LoVo (cell line): ENCODE data around the gene SLC13A3.

Source experiments
- DNase-seq: peaks from one replicate; pipeline ENCODE4 v3.0.0-alpha.2; 2016; ENCODE audit warnings: low spot score

The SLC13A3 gene

DNA sequence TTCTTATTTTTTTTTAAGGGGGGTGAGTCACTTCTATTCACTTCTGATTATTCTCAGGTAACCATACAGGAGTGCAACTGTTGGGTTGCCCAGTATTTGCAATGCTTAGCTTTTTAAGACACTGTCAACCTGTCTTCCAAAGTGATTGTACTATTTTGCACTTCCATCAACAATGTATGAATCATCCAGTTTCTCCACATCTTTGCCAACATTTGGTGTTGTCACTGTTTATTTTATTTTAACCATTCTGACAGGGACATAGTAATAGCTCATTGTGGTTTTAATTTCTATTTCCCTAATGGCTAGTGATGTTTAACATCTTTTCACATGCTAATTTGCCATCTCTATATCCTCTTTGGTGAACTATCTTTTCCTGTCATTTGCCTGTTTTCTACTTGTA lies 1.4 kb upstream of the SLC13A3 start:
- DNase-seq = no peak

DNA sequence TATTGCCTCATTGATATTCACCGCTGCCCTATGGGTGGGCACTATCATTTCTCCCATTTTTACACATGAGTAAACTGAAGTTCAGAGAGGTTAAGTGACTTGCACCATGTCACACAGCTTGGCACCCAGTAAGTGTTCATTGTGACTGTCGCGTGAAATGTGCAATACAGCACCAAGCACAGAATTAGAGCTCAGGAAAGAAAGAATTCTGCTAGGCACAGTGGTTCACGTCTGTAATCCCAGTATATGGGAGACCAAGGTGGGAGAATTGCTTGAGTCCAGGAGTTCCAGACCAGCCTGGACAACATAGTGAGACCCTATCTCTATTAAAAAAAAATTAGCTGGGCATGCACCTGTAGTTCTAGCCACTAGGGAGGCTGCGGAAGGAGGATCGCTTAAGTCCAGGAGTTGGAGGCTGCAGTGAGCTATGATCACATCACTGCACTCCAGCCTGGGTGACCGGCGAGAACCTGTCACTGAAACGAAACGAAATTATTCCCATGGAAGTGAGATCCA lies 626 bp downstream of the SLC13A3 start:
- DNase-seq = no peak

DNA sequence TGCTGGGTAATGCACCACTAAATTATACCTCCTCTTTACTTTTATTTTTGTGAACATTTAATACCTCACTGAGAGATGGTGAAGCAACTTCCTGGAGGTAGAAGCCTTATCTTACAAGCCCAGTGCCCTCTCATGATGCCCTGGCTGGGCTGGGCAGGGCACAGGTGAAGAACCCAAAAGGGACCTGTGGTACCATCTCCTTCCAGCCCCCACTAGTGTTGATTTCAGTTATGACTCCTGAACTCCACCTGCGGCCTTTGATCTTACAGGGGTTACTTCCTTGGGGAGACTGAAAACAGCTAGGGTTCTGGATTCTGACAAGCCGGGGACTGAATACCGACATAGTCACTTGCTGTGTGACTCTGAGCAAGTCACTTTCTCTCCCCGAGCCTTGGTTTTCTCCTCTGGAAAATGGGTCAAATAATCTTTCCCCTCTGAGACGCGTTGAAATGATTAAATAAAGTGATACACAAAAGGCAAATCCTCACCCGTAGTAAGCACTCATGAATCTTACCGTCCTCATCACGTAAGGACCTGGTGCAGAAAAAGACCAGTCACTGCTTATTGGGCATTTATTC lies 1.2 kb downstream of the SLC13A3 start:
- DNase-seq = no peak

DNA sequence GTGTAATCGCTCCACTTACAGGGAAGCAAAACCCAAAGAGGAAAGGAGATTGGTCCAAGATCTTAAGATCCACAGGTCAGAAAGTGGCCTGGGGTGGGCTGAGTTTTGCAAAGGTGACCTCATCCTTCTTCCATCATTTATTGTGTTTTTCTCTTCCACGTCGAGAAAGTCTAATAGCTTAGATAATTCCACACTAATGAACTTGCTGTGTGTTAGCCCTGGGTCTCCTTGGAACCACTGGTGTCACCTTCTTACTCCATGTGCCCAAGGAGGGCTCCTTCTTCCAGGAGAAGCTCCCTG lies 1.7 kb downstream of the SLC13A3 start:
- DNase-seq = no peak

DNA sequence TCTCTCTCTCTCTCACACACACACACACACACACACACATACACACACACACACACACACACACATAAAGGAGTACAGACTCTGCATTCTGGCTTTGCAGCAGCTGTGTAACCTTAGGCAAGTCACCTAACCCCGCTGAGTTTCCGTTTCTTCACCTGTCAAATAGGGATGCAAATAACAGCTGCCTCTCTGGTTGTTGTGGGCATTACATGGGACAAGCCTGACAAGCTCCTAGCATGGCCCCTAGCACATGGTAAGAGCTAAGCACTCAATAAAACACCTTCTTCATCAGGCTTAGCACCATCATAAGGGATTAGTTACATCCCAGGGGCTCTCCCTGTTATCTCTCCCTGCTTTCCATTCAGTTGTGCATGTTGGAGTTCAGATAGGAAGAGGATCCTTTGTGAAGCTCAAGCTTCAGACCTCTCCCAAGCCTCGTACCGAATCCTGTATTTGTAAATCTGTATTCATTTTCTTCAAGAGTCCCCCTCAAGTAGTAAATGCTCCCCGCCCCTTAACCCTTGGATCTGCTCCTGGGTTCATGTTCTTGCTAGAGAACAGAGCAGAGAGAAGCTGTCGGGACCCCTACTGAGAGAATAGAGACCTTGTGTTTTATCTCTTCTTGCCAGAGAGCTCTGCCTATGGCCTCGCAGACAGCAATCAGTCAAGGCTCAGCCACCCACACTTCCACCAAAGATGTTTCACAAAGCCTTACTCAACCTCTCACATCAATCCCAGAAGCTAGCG lies 2.2 kb downstream of the SLC13A3 start:
- no peak for DNase-seq

DNA sequence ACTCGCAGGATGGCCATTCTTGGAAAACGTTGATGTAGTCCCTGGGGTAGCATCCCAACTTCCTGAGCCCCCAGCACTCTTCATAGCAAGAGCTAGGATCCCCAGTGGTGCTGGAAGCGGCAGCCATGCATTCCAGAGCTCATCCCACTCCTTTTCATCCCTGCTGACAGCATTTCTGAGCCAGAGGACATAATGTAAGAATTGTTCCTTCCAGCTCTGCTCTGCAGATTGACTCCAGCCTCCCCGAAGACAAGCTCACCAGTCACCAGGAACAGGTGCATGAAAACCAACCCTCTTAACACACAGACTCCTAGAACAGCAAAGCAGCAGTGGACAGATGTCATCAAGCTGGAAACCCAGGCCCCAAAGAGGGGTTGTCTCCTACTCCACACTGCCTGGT lies 3.8 kb downstream of the SLC13A3 start:
- DNase-seq = no peak

DNA sequence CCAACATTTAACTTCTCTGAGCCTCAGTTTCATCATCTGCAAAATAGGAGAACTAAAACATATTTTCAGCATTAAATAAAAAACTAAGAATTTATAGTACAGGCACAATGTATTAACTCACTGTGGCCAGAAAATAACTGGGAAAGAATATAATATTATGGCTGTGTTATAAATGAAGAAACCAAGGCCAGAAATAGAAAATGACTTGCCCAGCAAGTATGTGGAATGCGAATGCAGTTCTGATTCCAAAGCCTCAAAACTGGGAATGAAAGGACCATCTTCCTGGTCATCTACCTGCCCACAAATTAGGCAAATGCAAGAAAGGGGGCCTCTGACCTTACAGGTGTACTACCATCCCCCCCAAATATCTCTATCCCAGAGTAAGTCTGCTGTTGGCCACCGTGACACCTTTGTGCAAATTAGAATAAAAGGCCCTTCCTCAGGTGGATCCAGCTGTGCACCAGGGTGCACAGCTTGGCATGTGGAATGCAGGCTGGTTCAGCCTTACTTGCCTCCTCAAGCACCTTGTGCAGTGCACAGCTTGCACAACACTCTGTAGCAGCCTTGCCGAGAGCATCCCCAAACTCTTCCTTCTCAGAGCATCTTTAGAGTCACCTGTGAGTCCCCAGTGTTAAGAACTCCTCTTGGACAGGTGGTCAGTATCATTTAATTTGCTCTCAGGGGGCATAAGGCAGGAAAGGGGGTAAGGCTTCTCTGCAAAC lies 4.4 kb downstream of the SLC13A3 start:
- DNase-seq = no peak

DNA sequence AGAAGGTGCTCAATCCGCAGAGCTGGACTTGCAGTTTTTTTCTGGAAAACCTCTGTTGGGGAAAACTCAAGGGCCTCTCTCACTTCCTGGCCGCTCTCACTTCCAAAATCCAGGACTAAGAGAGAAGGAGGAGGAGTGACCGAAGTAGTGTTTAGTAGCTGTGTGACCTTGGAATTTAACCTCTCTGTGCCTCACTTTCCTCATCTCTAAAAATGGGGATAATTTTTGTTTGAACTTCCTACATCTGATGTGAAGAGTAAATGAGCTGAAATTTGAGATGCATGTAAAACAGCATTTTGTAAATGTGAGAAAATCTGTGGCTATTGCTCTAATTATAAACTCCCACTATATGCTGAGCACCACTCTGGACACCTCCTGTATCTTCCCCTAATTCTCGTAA lies 5.1 kb downstream of the SLC13A3 start:
- DNase-seq = no peak

DNA sequence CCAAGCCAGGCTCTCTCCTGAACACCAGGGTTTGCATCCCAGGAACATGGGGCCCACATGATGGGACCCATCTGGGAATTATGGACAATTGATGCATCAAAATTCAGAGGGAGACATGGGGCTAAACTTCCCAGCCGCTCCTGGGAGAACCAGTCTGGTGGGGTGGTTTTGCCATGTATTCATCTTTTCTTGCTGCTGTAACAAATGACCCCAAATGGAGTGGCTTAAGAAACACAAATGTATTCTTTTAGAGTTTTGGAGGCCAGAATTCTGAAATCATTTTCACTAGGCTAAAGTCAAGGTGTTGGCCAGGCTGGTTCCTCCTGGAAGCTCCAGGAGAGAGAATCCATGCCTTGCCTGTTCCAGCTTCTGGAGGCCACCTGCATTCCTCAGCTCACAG lies 6.5 kb downstream of the SLC13A3 start:
- DNase-seq = no peak

DNA sequence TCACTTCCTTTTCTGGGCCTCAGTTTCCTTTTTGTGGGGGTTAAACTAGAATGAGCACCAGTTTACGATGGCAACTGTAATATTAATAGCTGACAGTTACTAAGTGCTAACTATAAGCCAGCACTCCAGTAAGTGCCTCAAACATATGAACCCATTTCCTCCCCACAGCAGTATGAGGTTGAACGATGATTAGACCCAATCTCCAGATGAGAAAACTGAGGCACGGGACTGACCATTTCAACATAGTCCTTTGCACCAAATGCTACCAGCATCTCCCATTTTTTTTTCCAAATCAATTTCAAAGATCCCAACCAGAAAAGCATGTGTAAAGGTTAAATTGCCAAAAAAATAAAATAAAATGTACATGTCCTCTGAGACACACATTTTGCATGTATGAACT lies 7.1 kb downstream of the SLC13A3 start:
- DNase-seq = no peak

DNA sequence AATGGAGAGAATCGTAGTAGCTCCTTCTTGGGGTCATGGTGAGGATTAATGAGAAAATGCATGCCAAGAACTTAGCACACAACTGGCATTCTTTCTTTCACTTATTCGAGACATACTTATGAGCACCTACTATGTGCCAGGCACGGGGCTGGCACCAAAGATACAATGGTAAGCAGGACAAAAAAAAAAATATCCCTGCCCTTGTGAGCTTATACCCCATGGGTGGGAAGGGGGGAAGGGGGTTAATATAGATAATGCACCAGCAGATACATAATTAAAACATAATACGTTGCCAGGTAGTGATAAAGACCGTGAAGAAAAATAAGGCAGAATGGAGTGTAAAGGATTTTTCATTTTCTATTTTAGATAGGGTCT lies 8.3 kb downstream of the SLC13A3 start:
- no peak for DNase-seq

DNA sequence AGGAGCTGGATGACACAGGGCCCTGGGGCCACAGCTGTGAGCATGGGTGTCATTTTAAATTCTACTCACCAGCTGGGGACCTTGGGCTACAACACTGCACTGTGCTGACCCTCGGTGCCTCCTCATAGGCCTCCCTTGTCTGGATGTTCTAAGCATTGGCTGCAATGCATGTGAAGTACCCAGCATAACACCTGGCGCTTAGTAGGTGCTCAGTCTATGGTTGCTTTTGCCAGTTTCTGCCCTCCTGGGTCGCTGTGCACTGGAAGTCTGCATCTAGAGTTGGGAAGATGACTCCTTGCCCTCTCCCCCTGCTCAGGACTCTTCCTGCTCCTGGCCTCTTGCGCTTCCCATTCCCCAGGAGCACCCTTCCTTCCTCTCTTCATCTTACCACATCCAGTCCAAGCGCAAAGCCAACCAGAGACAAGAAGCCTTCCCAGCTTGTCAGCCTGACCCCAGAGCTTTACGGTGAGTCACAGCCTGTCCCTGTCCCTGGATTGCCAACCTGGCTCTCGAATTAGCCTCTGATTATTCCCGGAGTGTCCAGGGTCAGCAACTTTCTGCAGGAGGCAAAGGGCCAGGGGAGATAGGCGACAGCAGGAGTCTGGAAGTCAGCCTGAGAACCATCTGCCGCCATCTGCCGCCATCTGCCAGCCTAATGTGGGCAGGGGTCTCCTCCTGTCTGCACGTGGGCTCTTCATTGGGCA lies 8.8 kb downstream of the SLC13A3 start:
- no peak for DNase-seq

DNA sequence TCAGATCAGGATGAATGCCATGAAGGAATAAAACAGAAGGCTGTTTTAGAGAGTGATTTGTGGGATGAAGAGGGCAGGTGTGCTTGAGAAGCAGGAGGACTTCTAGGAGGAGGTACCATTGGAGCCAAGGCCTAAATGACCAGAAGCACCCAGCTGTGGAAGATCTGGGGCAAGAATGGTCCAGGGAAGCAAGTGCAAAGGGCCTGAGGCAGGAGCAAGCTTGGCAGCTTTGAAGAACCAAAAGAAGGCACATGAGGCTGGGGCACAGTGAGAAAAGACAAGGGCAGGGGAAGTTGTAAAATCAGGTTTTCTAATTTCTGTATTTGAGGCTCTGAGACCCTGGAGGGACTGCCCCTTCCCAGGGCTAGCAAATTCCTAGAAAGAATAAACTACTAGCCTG lies 9.8 kb downstream of the SLC13A3 start:
- DNase-seq = no peak

DNA sequence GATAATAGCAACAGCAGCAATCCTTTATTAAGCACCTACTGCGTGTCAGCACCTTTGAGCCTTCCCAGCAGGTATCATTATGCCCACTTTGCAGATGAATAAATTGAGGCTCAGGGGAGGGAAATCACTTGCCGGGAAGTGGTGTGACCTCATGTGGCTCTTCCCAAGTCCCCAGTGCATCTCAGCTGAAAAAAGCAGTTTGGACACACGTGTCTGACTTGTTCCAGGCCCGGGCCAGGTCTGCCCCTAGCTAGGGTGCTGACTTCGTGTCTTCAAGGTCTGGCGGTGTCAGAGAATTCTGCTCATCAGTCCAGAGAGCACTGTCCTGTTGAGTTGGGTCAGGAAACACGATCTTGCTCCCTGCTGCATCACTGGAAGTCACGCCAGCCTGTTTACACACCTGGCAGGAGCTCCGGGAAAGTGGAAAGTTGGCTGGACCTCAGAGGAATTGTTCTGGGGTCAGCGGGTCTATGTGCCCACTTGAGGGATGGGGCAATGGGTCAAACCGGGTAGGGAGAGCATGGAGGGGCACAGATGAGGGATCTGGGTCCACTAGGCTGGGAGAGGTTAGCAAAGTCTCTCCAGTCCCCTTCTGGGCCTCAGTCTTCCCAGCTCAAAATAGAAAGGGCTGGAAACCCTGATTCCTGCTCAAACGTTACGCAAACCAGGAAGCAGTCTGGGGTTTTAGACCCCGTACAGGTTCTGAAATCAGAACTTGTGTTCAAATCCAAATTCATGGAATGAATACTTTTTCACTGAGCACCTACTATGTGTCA lies 10.5 kb downstream of the SLC13A3 start:
- no peak for DNase-seq

DNA sequence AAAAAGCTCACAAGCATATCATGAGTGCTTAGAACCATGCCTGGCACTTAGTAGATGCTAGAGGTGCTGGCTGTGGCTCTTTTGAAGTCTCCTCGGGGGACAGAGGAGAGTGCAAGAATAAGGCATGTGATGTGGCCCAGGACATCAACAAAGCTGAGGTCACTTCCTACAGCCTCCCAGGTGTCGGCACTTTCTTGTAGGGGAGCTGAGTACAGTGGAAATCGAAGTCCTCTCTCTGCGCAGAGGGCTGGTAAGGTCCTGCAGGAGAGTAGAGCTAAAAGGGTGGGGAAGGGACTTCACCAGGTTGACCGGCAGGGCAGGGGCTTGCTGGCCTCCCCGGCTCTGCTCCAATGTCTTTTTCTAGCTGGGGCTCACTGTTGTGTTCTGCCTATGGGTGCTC lies 11.2 kb downstream of the SLC13A3 start:
- DNase-seq = no peak

DNA sequence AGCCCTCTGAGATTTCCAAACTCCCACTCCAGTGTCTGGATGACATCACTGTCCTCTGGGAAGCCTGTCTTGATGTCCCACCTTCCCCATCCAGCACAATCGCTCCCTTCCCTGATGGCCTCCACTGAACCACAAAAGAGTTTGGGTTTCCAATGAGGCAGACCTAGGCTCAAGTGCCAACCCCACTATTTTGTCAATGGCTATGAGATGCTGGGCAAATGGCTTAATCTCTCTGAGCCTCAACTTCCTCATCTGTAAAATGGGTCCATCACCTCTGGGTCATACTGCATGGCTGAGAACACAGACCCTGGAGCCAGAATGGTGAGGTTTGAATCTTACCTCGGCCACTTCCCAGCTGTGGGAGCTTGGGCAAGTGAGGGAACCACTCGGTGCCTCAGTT lies 11.7 kb downstream of the SLC13A3 start:
- no peak for DNase-seq

DNA sequence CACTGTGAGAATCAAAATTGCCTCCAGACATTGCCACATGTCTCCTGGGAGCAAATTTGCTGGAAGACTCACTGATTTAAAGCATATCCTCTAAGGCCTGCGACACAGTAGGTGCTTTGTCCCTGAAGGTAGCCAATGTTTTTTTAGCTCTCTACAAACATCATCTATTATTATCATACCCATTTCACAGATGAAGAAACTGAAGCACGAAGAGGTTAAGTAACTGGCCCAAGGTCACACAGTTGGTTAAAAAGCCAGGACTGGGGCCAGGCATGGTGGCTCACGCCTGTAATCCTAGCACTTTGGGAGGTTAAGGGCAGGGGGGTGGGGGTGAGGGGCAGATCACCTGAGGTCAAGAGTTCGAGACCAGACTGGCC lies 12.4 kb downstream of the SLC13A3 start:
- no peak for DNase-seq

DNA sequence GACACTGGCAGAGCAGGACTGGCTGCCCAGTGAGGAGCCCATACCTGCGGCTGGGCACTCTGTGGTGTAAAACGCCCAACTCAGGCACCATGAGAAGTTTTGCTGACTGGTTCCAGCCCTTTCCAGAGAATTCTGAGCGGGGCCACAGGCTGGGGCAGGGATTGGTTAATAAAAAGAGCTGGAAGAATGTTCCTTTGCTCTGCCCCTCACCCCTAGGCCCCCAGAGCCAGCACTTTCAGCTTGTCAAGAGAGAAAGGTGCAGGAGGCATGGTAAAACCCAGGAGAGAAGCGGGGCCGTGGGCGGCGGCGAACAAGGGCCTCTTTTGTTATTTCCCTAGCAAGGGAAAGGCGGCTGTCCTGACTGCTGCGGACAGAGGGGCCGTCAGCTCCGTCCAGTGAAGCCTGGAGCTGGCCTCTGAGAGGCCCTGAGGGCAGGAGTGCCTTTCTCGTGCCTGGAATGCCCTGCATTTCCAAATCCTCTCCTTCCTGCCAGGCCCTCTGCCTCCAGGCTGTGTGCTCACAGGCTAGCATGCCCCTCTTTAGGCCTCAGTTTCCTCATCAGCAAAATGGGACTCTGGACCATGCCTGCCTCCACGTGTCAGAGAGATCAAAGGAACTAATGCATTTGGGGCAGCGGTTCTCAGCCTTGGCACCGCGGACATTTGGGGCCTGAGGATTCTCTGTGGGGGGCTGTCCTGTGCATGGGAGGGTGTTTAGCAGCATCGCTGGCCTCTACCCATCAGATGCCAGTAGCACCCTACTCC lies 12.9 kb downstream of the SLC13A3 start:
- no peak for DNase-seq

DNA sequence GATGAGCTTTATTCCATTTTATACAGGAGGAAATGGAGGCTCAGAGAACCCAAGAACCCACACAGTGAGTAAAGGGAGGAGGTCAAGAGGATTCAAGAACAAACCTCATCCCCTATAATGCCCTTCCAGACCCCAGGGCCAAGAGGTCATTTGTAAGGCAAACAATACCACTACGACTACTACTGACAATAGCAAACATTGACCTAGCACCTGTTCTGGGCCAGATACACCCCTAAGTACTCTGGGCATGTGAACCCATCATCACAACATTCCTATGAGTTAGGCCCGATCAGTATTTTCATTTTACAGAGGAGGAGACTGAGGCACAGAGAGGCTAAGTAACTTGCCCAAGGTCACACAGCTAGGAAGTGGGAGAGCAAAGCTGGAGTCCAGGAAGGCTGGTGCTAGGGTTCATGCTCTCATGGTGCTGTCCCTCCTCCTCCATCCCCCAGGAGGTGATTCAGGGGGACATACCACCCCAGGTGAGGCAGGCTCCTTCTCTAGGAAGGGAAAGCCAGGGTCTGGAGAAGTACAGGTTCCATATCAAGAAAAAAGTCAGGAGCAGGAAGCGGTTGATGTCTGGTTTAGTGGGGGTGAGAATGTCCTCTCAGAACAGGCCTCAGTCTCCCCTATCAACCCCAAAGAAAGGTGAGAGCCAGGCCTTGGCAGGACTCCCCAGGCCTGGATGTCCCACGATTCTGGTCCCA lies 13.7 kb downstream of the SLC13A3 start:
- no peak for DNase-seq

DNA sequence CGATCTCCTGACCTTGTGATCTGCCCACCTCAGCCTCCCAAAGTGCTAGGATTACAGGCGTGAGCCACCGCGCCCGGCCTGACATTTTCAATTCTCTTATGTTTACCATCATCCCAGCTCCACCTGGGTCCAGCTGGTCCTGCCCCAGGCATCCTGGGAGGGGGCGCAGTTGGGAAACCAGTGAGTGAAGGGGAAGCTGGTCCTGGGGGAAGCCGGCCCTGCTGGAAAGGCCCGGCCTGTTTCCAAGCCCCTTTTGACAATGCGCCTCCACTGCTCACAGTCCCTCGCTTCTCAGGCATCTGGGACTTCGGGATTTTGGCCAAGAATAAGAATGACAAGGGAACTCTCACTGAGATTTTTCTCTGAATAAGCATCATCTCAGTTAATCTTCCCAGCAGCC lies 14.2 kb downstream of the SLC13A3 start:
- DNase-seq = no peak

DNA sequence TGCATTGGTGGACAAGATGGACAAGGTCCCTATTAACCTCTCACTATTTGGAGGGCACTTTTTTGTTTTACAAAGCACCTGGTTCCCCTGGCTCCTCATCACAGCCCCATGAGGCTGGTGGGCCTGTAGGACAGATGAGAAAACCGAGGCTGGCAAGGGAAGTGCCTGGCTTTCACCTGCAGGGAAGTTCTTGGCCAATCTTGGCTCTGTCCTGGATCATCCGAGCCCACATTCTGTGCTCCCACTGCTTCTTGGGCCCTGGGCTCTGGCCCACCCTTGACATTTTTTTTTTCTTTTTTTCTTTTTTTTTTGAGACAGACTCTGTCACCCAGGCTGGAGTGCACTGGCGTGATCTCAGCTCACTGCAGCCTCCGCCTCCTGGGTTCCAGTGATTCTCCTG lies 14.7 kb downstream of the SLC13A3 start:
- no peak for DNase-seq
